ENCODE measurements around the gene TIGD3.

The TIGD3 gene

GRCh38 chr11:65362320-65362931 lies 7.9 kb downstream of the TIGD3 start:
- TF ChIP-seq REST (IDR thresholded peaks at IDR 0.05; ENCODE audit: insufficient read depth in 1 of 2, low read depth in 2 of 2, low read length in 2 of 2): no peak
- no peak for TF ChIP-seq FOXP2 (optimal IDR thresholded peaks at IDR 0.05; ENCODE audit: borderline replicate concordance, extremely low read depth, extremely low read length, insufficient read depth)
- no peak for TF ChIP-seq TAF1 (IDR thresholded peaks at IDR 0.05; ENCODE audit: borderline replicate concordance, insufficient read depth, low read length)
- TF ChIP-seq POLR2AphosphoS5 (IDR thresholded peaks at IDR 0.05; ENCODE audit: low read depth, low read length): no peak
- TF ChIP-seq SIN3A (IDR thresholded peaks at IDR 0.05; ENCODE audit: borderline replicate concordance, insufficient read depth, low read length): no peak

- no peak for TF ChIP-seq TAF1 (IDR thresholded peaks at IDR 0.05; ENCODE audit: borderline replicate concordance, insufficient read depth, low read length)
- no peak for TF ChIP-seq REST (IDR thresholded peaks at IDR 0.05; ENCODE audit: insufficient read depth in 1 of 2, low read depth in 2 of 2, low read length in 2 of 2)
- no peak for TF ChIP-seq SIN3A (IDR thresholded peaks at IDR 0.05; ENCODE audit: borderline replicate concordance, insufficient read depth, low read length)
- no peak for TF ChIP-seq POLR2AphosphoS5 (IDR thresholded peaks at IDR 0.05; ENCODE audit: low read depth, low read length)
- TF ChIP-seq FOXP2 (optimal IDR thresholded peaks at IDR 0.05; ENCODE audit: borderline replicate concordance, extremely low read depth, extremely low read length, insufficient read depth): no peak
Measured at GRCh38 chr11:65362966-65363365, 8.4 kb downstream of the TIGD3 start.

GRCh38 chr11:65363770-65364169 lies 9.2 kb downstream of the TIGD3 start:
- TF ChIP-seq REST (IDR thresholded peaks at IDR 0.05; ENCODE audit: insufficient read depth in 1 of 2, low read depth in 2 of 2, low read length in 2 of 2) (no peak), TAF1 (IDR thresholded peaks at IDR 0.05; ENCODE audit: borderline replicate concordance, insufficient read depth, low read length) (no peak), FOXP2 (optimal IDR thresholded peaks at IDR 0.05; ENCODE audit: borderline replicate concordance, extremely low read depth, extremely low read length, insufficient read depth) (no peak)

GRCh38 chr11:65366340-65366773 lies 11.8 kb downstream of the TIGD3 start:
- no peak for TF ChIP-seq REST (IDR thresholded peaks at IDR 0.05; ENCODE audit: insufficient read depth in 1 of 2, low read depth in 2 of 2, low read length in 2 of 2)
- no peak for TF ChIP-seq FOXP2 (optimal IDR thresholded peaks at IDR 0.05; ENCODE audit: borderline replicate concordance, extremely low read depth, extremely low read length, insufficient read depth)
- no peak for TF ChIP-seq TAF1 (IDR thresholded peaks at IDR 0.05; ENCODE audit: borderline replicate concordance, insufficient read depth, low read length)
- no peak for TF ChIP-seq POLR2AphosphoS5 (IDR thresholded peaks at IDR 0.05; ENCODE audit: low read depth, low read length)
- TF ChIP-seq SIN3A (IDR thresholded peaks at IDR 0.05; ENCODE audit: borderline replicate concordance, insufficient read depth, low read length): no peak

- TF ChIP-seq TAF1 (IDR thresholded peaks at IDR 0.05; ENCODE audit: borderline replicate concordance, insufficient read depth, low read length) (no peak), REST (IDR thresholded peaks at IDR 0.05; ENCODE audit: insufficient read depth in 1 of 2, low read depth in 2 of 2, low read length in 2 of 2) (no peak), SIN3A (IDR thresholded peaks at IDR 0.05; ENCODE audit: borderline replicate concordance, insufficient read depth, low read length) (no peak), FOXP2 (optimal IDR thresholded peaks at IDR 0.05; ENCODE audit: borderline replicate concordance, extremely low read depth, extremely low read length, insufficient read depth) (no peak)
Measured at GRCh38 chr11:65370659-65371049, 16.1 kb downstream of the TIGD3 start.

All from PFSK-1 (cell line).